ENCODE data around the gene TMEM145. TPM values are rescaled to one million over a fixed set of nuclear protein-coding genes. Genes with fewer than 3 reads are reported as not detected.
A peak's percentile ranks its signal among the peaks of the same experiment; 100 is the strongest.

TMEM145 gene
- total RNA-seq, 1 donor from 2014 or later: 0.92 TPM

DNA sequence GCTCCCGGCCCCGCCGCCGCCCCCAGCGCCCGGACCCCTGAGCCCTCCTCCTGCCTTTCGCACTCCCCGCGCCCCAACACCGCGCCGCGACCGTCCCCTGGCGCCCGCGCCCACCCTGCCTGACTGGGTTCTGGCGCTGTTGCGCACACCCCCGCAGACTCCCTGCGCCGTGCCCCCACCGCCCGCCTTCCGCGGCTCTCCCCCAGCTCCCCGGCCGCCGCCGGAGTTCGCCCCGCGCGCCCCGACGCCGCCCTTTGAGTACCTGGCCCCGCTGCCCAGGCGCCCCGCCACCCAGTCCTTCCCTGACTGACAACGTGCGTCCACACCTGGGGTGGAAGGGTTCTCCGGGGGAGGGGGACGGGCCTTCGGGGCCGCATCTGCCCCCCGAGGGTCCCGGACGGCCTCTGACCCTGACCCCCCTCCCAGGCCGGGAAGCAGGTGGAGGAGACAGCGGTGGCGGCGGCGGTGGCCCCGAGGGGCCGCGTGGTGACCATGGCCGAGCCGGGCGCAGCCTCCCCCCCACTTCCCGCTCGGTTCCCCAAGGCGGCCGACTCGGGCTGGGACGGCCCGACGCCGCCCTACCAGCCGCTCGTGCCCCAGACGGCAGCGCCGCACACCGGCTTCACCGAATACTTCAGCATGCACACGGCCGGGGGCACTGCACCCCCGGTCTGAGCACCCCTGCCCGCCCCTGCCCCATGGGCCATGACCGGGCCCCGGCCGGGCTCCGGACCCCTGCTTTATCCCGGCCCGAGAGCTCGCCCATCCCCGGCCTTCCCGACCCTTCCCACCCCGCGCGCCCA, 10.9 kb downstream of the TMEM145 start:
- DNase-seq (ENCODE audit: low spot score in 2 of 2, unreplicated experiment in 2 of 2): no peak
- TF ChIP-seq CTCF (IDR thresholded peaks at IDR 0.05; ENCODE audit: unreplicated experiment): no peak
- no peaks in the 10 kb centered on the region for H3K9me3 Mint-ChIP-seq
- no peak overlapping the region for H3K27ac Mint-ChIP-seq
- peaks cover 55% of the 10 kb centered on the region for H3K27me3 Mint-ChIP-seq (ENCODE audit: low read depth)
- H3K4me1 Mint-ChIP-seq: peaks cover 25% of the 10 kb centered on the region
- peaks cover 3% of the 10 kb centered on the region for H3K36me3 Mint-ChIP-seq
- H3K4me3 Mint-ChIP-seq: no peak overlapping the region

DNA sequence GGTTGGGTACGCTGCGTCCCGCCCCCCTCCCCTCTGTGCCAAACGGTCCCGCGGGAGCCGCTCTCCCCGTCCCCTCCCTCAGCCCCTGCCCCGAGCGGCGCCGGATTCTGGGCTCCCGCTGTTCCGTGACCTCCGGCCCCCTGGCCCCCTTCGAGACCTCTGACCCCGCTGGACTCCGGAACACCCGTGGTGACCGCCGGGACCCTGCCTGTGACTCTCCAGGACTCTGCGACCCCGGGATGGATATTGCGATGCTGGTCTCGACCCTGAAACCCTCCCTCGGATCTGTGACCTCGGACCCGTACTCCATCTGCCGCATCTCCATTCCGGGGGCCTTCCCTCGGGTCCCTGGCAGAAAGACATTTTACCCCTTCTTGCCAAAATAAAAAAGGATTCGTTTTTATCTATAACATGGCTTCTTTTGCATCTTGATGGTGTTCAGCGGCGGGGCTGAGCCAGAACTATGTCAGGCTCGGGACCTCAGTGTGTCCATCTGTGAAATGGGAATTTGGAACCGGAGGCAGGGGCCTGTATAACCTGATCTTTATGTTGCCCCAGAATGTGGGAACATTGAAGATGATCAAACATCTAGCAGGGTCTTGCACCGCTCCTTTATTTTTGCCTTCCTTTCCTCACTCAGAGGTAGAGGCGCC, 11.7 kb downstream of the TMEM145 start:
- Mint-ChIP-seq H3K36me3 (peaks cover 3% of the 10 kb centered on the region), H3K4me1 (peaks cover 25% of the 10 kb centered on the region), H3K27me3 (ENCODE audit: low read depth) (peaks cover 50% of the 10 kb centered on the region), H3K4me3 (peak overlapping the region; percentile 85), H3K9me3 (no peaks in the 10 kb centered on the region), H3K27ac (peak overlapping the region; percentile 59)
- TF ChIP-seq CTCF (IDR thresholded peaks at IDR 0.05; ENCODE audit: unreplicated experiment): no peak
- DNase-seq (ENCODE audit: low spot score in 2 of 2, unreplicated experiment in 2 of 2): no peak

GRCh38 chr19:42325308-42325895, 12.3 kb downstream of the TMEM145 start, which contains the start of gene MEGF8:
Gene MEGF8, plus strand, starts transcription at chr19:42325635. Its CDS starts 609 bp downstream, at chr19:42326244.
- Mint-ChIP-seq H3K36me3 (peaks cover 3% of the 10 kb centered on the region), H3K9me3 (no peaks in the 10 kb centered on the region)

GRCh38 chr19:42325896-42326771, 13.0 kb downstream of the TMEM145 start:
- H3K4me1 Mint-ChIP-seq: peaks cover 27% of the 10 kb centered on the region
- no peak for TF ChIP-seq CTCF (IDR thresholded peaks at IDR 0.05; ENCODE audit: unreplicated experiment)
- peaks cover 37% of the 10 kb centered on the region for H3K27me3 Mint-ChIP-seq (ENCODE audit: low read depth)
- no peaks in the 10 kb centered on the region for H3K9me3 Mint-ChIP-seq
- H3K36me3 Mint-ChIP-seq: peaks cover 3% of the 10 kb centered on the region
- DNase-seq (ENCODE audit: low spot score in 2 of 2, unreplicated experiment in 2 of 2): peak in 1 of 2 experiments; percentile 50
- H3K4me3 Mint-ChIP-seq: peak overlapping the region; percentile 85
- no peak overlapping the region for H3K27ac Mint-ChIP-seq

More at GRCh38 chr19:42325308-42325895, 12.3 kb downstream of the TMEM145 start, which contains the start of gene MEGF8:
- peak within 1 kb of the TSS; percentile 85 for H3K4me3 Mint-ChIP-seq
- peaks cover 27% of the 10 kb centered on the region for H3K4me1 Mint-ChIP-seq
- peak within 1 kb of the TSS; percentile 59 for H3K27ac Mint-ChIP-seq
- peak; percentile 96 to 98 for DNase-seq (ENCODE audit: low spot score in 2 of 2, unreplicated experiment in 2 of 2)
- H3K27me3 Mint-ChIP-seq (ENCODE audit: low read depth): peaks cover 44% of the 10 kb centered on the region
- peak; percentile 58 for TF ChIP-seq CTCF (IDR thresholded peaks at IDR 0.05; ENCODE audit: unreplicated experiment)

DNA sequence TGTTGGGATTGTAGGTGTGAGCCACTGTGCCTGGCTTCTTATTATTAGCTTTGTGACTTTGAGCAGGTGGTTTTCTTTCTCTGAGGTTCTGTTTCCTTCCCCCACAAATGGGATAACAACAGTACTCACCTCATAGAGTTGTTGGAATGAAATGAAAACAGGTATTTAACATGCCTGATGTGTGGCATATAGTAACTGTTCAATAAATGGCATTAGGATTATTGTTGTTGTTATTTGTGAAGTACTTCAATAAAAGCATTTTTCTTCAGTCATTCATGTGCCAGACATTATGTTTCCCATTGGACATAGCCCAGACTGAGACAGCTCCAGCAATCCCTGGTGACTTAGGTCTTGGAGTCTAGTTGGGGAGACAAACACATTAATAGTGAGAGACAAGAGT, 13.9 kb downstream of the TMEM145 start:
- H3K27me3 Mint-ChIP-seq (ENCODE audit: low read depth): peaks cover 28% of the 10 kb centered on the region
- TF ChIP-seq CTCF (IDR thresholded peaks at IDR 0.05; ENCODE audit: unreplicated experiment): no peak
- no peak overlapping the region for H3K27ac Mint-ChIP-seq
- peaks cover 3% of the 10 kb centered on the region for H3K36me3 Mint-ChIP-seq
- no peak for DNase-seq (ENCODE audit: low spot score in 2 of 2, unreplicated experiment in 2 of 2)
- peak overlapping the region; percentile 85 for H3K4me3 Mint-ChIP-seq
- H3K4me1 Mint-ChIP-seq: peaks cover 27% of the 10 kb centered on the region
- H3K9me3 Mint-ChIP-seq: no peaks in the 10 kb centered on the region

Measured in mesothelial cell of epicardium (in vitro differentiated cells).